ENCODE data around the gene MYL4.

The MYL4 gene

GRCh38 chr17:47273245-47273644 is 64.1 kb downstream of the MYL4 start:
- no peak for DNase-seq (ENCODE audit: low spot score)

Measured in SW480 (cell line).